ENCODE results near the gene BBX. TPM values are rescaled to one million over a fixed set of nuclear protein-coding genes. Genes with fewer than 3 reads are reported as not detected.

BBX gene
- total RNA-seq = 62.3 TPM
- long read RNA-seq, transcript BBX-201 (18 exons, 3,517 nt) = major isoform, 8 of 33 reads
- long read RNA-seq, partial matches to known transcripts = 17 of 33 reads
- long read RNA-seq, other reads (novel, unspliced or antisense) = 7 of 33 reads

DNA sequence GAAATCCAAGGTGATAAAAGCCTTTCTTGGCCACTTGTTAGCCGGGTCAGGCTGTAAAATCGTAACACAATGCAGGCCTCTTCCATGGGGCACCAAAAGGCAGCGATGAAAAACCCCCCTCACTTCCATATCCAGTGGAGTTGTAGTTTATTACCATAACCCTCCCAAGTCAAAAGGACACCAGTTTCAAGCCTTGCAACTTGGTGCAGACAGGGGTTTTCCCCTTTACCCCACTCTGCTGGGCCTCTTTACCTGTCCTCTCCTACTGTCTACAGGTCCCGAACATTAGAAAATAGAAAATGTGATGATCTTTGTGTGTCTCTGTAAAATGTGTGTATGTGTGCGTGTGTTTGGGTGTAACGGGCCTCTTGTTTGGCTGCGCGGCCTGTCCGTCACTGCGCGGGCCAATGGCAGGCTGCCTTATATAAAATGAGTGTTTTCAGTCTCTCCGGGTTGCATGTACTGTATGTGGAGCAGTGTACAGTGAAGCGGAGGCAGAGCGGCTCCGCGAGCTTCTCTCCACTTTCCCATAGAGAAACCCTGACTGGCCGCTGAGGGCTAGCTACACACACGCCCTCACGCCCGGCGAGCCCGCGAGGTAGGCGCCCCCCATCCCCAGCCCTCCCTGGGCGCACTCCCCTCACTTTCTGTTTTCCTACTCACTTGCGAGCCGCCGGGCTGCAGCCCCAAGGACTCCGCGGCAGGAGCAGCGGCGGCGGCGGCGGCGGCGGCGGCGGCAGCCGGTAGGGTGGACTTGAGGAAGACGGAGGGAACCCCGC is at the start of gene BBX:
Gene BBX (plus strand): TSS at position 453 of the 779 bp plus-strand sequence. CDS start 187,499 bp downstream, outside the sequence.
- DNase-seq (peak; percentile 94), ATAC-seq (peak; percentile 95)
- peaks cover 8% of the 10 kb centered on the region for H3K4me1 ChIP-seq
- H3K36me3 ChIP-seq = no peaks in the 10 kb centered on the region
- peak within 1 kb of the TSS; percentile 91 for H3K27ac ChIP-seq
- TF ChIP-seq CTCF (IDR thresholded peaks at IDR 0.05) = no peak
- H3K9me3 ChIP-seq = no peaks in the 10 kb centered on the region
- H3K4me3 ChIP-seq = peak within 1 kb of the TSS; percentile 75
- H3K27me3 ChIP-seq = no peaks in the 10 kb centered on the region
- intact Hi-C loops (cut with DNase I) = no loop called here

GRCh38 chr3:107476462-107476861 is 46.3 kb upstream of the BBX start:
- Histone ChIP-seq H3K4me1 (no peaks in the 10 kb centered on the region), H3K4me3 (no peak overlapping the region), H3K9me3 (no peaks in the 10 kb centered on the region), H3K27ac (no peak overlapping the region), H3K27me3 (no peaks in the 10 kb centered on the region), H3K36me3 (no peaks in the 10 kb centered on the region)
- no peak for DNase-seq
- intact Hi-C loops (cut with DNase I) = no loop called here
- TF ChIP-seq CTCF (IDR thresholded peaks at IDR 0.05) = no peak
- no peak for ATAC-seq

DNA sequence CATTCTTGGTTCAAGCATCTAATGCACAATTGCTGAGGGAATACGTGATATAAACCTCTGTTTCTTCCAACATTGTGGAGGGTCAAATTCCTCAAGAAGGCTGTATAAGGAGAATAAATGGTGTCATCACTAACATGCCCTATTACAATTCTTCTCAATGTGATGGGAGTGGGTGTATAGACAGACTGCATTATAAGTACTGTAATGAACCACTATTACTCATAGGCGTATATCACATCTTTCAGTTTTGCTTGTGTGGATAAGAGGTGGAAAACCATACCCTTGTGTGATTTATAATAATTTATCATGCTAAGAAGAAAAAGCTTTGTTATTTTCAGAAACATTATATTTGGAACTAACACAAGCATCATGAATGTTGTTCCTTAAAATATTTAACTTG is 35.3 kb upstream of the BBX start:
- intact Hi-C loops (cut with DNase I) = no loop called here
- no peaks in the 10 kb centered on the region for H3K36me3 ChIP-seq
- no peak overlapping the region for H3K27ac ChIP-seq
- no peaks in the 10 kb centered on the region for H3K9me3 ChIP-seq
- H3K27me3 ChIP-seq = no peaks in the 10 kb centered on the region
- no peak overlapping the region for H3K4me3 ChIP-seq
- ATAC-seq (no peak), DNase-seq (no peak)
- TF ChIP-seq CTCF (IDR thresholded peaks at IDR 0.05) = no peak
- no peaks in the 10 kb centered on the region for H3K4me1 ChIP-seq

GRCh38 chr3:107488942-107489341 is 33.8 kb upstream of the BBX start:
- Histone ChIP-seq H3K9me3 (no peaks in the 10 kb centered on the region), H3K4me3 (no peak overlapping the region), H3K27ac (no peak overlapping the region), H3K27me3 (no peaks in the 10 kb centered on the region), H3K36me3 (no peaks in the 10 kb centered on the region), H3K4me1 (no peaks in the 10 kb centered on the region)
- no peak for DNase-seq
- intact Hi-C loops (cut with DNase I) = no loop called here
- no peak for ATAC-seq
- TF ChIP-seq CTCF (IDR thresholded peaks at IDR 0.05) = no peak

GRCh38 chr3:107493134-107493533 is 29.6 kb upstream of the BBX start:
- TF ChIP-seq CTCF (IDR thresholded peaks at IDR 0.05) = no peak
- Histone ChIP-seq H3K36me3 (no peaks in the 10 kb centered on the region), H3K9me3 (no peaks in the 10 kb centered on the region), H3K27me3 (no peaks in the 10 kb centered on the region), H3K4me1 (no peaks in the 10 kb centered on the region), H3K27ac (no peak overlapping the region), H3K4me3 (no peak overlapping the region)
- no peak for DNase-seq
- no peak for ATAC-seq
- intact Hi-C loops (cut with DNase I) = no loop called here
